Measurements from ENCODE around the gene SYNE2. TPM values are rescaled to one million over a fixed set of nuclear protein-coding genes. Genes with fewer than 3 reads are reported as not detected.

SYNE2 gene
- total RNA-seq, 1 experiment from 2014 or later, result 71.1 TPM

- no peak for DNase-seq (ENCODE audit: low spot score)
- Mint-ChIP-seq H3K27ac (no peak overlapping the region), H3K27me3 (ENCODE audit: low read depth) (no peaks in the 10 kb centered on the region), H3K4me3 (no peak overlapping the region), H3K36me3 (peaks cover 41% of the 10 kb centered on the region), H3K4me1 (no peaks in the 10 kb centered on the region), H3K9me3 (no peaks in the 10 kb centered on the region)
- TF ChIP-seq PRDM15 (CRISPR knock-in tag; IDR thresholded peaks at IDR 0.05), result no peak
- no peak for TF ChIP-seq ZNF219 (CRISPR knock-in tag; IDR thresholded peaks at IDR 0.05; ENCODE audit: borderline replicate concordance)
- no peak for TF ChIP-seq SMAD4 (CRISPR knock-in tag; IDR thresholded peaks at IDR 0.05)
- no peak for TF ChIP-seq IRF1 (CRISPR knock-in tag; IDR thresholded peaks at IDR 0.05)
- TF ChIP-seq MYBL2 (CRISPR knock-in tag; IDR thresholded peaks at IDR 0.05), result no peak
- no peak for TF ChIP-seq MXD4 (CRISPR knock-in tag; IDR thresholded peaks at IDR 0.05; ENCODE audit: borderline replicate concordance)
- no peak for TF ChIP-seq E2F5 (CRISPR knock-in tag; IDR thresholded peaks at IDR 0.05)
- TF ChIP-seq ZBTB43 (CRISPR knock-in tag; IDR thresholded peaks at IDR 0.05), result no peak
- no peak for TF ChIP-seq RELA (CRISPR knock-in tag; IDR thresholded peaks at IDR 0.05; ENCODE audit: borderline replicate concordance)
- no peak for TF ChIP-seq TP53 (CRISPR knock-in tag; IDR thresholded peaks at IDR 0.05)
- no peak for TF ChIP-seq GTF2I (CRISPR knock-in tag; conservative IDR thresholded peaks at IDR 0.05)
- no peak for TF ChIP-seq CDX4 (CRISPR knock-in tag; IDR thresholded peaks at IDR 0.05; ENCODE audit: borderline replicate concordance)
- no peak for TF ChIP-seq NFATC4 (CRISPR knock-in tag; IDR thresholded peaks at IDR 0.05)
- no peak for TF ChIP-seq USF2 (CRISPR knock-in tag; IDR thresholded peaks at IDR 0.05)
- TF ChIP-seq ZNF423 (CRISPR knock-in tag; IDR thresholded peaks at IDR 0.05), result no peak
- TF ChIP-seq ZSCAN18 (CRISPR knock-in tag; IDR thresholded peaks at IDR 0.05), result no peak
- TF ChIP-seq TCF7 (CRISPR knock-in tag; IDR thresholded peaks at IDR 0.05; ENCODE audit: low read depth), result no peak
- TF ChIP-seq SMAD3 (CRISPR knock-in tag; IDR thresholded peaks at IDR 0.05; ENCODE audit: borderline replicate concordance), result no peak
- TF ChIP-seq HMGA2 (CRISPR knock-in tag; IDR thresholded peaks at IDR 0.05), result no peak
- TF ChIP-seq ATF1 (CRISPR knock-in tag; IDR thresholded peaks at IDR 0.05), result no peak
- CTCF ChIA-PET, result no interaction called here
- POLR2A ChIA-PET, result no interaction called here
- ATAC-seq, result no peak
These were observed 173.8 kb downstream of the SYNE2 start for GRCh38 chr14:64026600-64026999.
